Measurements from ENCODE around the gene UNC79.
"Not testable (repeated sequence)": the region's sequence is repeated elsewhere in the genome, so short reads cannot be mapped to it uniquely, and the experiment has no call there.

The UNC79 gene

DNA sequence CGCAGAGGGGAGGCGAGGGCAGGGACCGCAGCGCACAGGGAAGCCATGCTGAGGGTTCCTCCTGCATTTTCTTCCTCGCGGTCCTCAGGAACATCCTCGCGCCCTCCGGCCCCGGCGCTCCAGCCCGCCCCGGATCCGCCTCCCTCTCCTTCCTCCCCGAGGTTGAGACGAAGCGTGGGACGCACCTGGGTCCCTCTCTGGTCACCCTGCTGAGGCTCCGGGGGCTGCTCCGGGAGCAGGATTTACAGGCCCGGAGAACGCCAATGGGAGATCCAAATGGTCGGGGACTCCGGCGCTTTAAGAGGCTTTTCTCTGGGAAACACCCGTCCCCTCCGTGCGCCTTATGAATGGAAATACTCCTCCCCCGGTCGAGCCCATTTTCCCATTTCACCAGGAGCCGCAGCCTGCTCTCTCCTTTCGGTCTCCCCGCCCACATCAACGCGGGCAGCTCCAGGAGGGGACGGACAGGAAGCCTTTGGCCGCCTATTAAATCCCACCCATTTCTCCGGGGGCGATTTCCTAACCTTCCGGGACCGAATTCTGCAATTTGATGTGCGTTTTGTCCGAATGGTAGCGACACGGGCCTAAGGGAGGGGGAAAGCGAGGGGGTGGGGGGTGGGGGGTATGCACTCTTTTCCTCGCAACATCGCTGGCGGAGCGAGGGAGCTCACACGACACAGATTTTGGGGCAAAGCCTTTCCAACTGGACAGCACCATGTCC, at the start of gene UNC79:
TSS of gene UNC79 (plus strand) at position 625 of the 721 bp plus-strand sequence. CDS start at position 716, 91 bp downstream.
- no peak for DNase-seq (ENCODE audit: extremely low read depth in 1 of 2, low read depth in 1 of 2)

DNA sequence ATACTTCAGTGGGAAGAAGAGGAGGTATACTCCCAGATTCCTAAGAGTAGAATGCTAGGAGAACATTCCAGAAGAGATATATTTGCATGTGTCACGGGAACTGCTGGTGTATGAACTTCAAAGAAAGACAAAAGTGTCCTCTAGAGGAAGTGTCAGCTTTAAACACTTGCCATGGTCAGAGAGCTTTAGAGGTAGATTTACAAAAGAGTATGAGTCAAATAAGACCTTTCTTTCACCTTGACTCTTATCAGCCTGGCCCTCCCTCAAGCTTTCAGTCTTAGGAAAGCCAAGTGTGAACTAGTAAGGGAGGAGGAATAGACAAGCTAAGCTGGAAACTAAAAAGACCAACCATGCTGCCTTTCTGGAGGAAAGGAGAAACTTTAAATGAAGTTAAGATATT, 49.1 kb upstream of the UNC79 start:
- no peak for DNase-seq (ENCODE audit: extremely low read depth in 1 of 2, low read depth in 1 of 2)

DNA sequence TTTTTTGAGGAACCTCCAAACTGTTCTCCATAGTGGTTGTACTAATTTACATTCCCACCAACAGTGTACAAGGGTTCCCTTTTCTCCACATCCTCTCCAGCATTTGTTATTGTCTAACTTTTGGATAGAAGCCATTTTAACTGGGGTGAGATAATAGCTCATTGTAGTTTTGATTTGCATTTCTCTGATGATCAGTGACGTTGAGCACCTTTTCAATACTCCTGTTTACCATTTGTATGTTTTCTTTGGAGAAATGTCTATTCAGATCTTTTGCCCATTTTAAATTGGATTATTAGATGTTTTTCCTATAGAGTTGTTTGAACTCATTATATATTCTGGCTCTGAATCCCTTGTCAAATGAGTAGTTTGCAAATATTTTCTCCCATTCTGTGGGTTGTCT, 46.5 kb upstream of the UNC79 start:
- DNase-seq (ENCODE audit: extremely low read depth in 1 of 2, low read depth in 1 of 2), result not testable (repeated sequence)

DNA sequence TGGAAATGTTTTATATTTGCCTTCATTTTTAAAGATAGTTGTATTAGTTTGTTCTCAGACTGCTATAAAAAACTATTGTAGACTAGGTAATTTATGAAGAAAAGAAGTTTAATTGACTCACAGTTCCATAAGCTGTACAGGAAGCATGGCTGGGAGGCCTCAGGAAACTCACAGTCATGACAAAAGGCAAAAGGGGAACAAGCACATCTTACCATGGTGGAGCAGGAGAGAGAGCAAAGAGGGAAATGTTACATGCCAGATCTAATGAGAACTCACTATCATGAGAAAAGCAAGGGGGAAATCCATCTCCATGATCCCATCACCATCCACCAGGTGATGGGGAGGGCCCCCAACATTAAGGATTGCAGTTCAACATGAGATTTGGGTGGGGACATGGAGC, 35.5 kb upstream of the UNC79 start:
- DNase-seq (ENCODE audit: extremely low read depth in 1 of 2, low read depth in 1 of 2), result no peak

DNA sequence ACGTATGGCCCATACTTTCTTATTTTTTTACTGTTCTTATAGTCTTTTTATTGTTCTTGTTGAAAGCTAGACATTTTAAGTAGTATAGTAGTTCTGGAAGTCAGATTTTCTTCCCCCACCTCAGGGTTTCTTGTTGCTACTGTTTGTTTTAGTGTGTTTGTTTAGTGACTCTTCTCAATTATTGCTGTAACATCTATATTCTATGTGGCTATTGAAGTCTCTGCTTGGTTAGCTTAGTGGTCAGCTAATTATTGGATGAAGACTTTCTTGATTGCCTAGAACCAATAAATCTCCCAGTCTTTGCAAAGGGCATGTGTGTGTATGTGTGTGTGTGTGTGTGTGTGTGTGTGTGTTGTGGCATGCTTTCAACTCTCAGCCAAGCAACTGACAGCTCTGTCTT, 34.3 kb upstream of the UNC79 start:
- DNase-seq (ENCODE audit: extremely low read depth in 1 of 2, low read depth in 1 of 2), result no peak

DNA sequence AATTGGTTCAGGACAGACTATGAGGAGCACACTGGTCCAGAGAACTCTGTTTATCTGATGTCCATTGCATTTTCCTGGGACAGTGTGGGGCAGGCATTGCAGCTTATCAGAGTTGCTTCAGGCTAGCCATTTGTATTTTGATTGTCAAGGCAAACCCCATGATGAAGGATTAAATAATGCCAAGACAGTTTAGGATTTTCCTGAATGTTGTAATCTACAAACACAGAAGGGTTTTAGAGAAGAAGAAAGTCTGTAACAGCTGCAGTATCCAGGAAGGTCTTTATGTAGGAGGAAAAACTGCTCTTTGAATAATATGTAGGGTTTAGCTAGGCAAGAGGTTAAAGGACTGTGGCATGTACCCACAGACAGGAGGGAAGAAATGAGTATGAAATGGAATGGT, 32.2 kb upstream of the UNC79 start:
- DNase-seq (ENCODE audit: extremely low read depth in 1 of 2, low read depth in 1 of 2), result no peak

DNA sequence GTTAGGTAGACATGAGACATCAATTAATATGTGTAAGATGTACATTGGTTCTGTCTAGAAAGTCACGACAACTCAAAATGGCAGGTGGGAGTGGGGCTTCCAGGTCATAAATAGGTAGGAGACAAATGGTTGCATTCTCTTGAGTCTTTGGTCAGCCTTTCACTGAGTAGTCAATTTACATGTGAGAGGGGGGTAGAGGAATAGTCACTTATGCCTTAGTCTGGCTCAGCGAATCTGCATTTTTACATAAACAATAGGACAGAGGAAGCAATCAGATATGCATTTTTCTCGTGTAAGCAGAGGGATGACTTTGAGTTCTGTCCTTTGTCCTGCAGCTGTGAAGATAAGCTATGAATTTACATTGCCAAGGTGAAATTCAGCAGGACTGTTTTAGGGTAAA, 27.8 kb upstream of the UNC79 start:
- DNase-seq (ENCODE audit: extremely low read depth in 1 of 2, low read depth in 1 of 2), result no peak

DNA sequence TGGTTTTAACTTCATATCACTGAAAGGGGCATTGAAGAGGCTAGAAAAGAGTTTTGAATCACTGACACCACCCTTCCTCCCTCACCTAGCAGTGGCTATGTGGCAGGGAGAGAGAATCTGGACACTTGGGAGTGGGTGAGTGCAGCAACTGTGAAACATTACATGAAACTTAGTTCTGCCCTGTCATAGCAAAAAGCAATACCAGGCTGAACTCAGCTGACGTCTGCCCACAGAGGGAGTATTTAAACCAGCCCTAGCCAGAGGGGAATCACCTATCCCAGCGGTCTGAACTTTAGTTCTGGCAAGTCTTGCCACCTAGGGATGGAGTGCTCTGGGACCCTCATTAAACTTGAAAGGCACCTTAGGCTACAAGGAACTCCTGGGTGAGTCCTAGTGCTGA, 20.7 kb upstream of the UNC79 start:
- DNase-seq (ENCODE audit: extremely low read depth in 1 of 2, low read depth in 1 of 2), result no peak

DNA sequence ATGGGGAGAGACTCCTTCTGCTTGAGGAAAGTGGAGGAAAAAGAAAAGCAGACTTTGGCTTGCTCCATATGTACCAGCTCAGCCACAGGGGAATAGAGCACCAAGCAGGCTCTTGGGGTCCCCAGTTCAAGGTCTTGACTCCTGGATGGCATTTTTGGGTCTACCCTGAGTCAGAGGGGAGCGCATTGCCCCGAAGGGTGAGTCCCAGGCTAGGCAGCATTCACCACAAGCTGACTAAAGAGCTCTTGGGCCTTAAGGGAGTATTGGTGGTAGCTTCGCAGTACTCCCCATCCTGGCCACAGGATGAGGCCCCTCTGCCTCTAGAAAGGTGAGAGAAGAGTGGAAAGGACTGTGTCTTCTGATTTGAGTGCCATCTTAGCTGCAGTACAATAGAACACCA, 19.8 kb upstream of the UNC79 start:
- DNase-seq (ENCODE audit: extremely low read depth in 1 of 2, low read depth in 1 of 2), result no peak

DNA sequence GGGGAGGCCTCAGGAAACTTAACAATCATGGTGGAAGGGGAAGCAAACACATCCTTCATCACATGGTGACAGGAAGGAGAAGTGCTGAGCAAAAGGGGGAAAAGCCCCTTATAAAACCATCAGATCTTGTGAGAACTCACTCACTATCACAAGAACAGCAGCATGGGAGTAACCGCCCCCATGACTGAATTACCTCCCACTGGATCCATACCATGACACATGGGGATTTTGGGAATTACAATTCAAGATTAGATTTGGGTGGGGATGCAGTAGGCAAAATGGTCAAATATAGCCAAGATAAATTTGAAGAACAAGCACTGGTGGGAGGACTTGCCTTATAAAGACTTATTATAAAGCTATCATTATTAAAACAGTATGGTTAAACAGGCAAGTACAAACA, 5.6 kb upstream of the UNC79 start:
- not testable (repeated sequence) for DNase-seq (ENCODE audit: extremely low read depth in 1 of 2, low read depth in 1 of 2)

DNA sequence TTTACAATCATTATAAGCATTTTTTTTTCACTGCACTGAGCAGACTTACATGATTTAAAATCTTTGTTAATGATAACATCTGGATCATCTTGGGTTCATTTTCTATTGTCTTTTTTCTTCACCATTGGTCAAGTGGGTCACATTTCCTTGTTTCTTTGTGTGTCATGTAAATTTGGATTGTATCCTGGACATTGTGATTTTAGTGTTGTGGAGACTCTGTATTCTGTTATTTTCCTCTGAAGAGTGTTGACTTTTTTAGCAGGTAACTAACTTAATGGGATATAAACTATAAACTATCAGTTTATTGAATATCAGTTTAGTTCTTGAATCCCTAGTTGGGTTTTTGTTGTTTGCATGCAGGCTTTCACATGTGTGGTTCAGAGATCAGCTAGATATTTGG, 4.0 kb upstream of the UNC79 start:
- DNase-seq (ENCODE audit: extremely low read depth in 1 of 2, low read depth in 1 of 2), result no peak

DNA sequence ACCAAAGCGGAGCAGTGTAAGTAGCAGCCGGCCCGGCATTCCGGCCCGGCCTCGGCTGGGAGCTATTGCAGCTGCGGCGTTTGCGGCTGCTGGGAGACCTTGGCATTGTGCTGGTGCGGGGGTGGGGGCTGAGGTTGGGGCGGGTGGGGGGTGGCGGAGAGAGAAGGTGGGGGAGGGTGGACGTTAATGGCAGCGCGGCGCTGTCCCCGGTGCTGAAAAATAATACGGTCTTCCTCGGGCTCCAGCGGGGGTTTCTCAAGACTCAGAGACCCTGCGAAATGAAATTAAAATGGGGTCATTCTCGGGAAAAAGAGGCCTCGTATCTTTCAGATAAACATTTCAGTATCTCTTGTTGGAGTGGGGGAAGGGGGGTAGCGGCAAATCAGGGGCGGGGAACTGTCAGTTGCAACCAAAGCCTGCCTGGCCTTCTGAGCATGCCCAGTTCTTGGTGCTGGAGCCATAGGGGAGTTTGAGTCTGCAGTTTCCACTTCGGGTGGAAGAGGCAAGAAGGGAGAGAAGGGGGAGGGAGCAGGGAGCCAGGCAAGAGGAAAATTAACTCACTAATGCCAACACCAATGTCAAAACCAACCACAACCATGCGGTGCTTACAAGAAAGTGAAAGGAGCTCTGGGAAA, 414 bp downstream of the UNC79 start:
- no peak for DNase-seq (ENCODE audit: extremely low read depth in 1 of 2, low read depth in 1 of 2)

DNA sequence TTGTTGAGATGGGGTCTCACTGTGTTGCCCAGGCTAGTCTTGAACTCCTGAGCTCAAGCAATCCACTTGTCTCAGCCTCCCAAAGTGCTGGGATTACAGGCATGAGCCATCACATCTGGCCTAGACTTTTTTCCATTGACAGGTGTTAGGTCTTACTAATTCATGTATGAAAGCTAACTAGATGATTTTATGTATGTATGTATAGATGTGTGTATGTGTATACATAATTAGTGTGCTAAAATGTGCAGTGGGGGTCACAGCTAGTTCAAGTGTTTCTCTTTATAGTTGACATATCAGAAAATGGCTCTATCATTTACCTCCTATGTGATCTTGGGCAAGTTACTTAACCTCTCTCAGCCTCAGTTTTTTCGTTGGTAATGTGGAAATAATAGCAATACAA, 23.5 kb downstream of the UNC79 start:
- DNase-seq (ENCODE audit: extremely low read depth in 1 of 2, low read depth in 1 of 2), result no peak

DNA sequence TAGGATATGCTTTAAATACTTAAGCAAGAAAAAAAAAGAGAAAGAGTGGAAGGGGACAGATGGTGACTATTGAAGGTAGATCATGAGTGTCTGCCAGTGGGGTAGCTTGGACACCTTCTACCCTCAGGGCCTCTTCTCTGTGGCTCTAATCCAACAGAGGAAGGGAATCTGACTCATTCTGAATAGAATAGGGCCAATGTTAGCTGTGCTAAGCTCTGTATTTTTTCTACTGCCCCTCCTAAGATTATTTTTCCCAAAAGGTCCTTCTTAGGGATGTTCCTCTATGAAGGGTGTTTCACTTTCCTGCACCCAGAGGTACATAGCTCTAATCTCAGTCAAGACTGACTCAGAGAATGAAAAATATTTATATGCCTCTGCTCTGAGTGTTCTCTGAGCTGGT, 25.6 kb downstream of the UNC79 start:
- DNase-seq (ENCODE audit: extremely low read depth in 1 of 2, low read depth in 1 of 2), result no peak

DNA sequence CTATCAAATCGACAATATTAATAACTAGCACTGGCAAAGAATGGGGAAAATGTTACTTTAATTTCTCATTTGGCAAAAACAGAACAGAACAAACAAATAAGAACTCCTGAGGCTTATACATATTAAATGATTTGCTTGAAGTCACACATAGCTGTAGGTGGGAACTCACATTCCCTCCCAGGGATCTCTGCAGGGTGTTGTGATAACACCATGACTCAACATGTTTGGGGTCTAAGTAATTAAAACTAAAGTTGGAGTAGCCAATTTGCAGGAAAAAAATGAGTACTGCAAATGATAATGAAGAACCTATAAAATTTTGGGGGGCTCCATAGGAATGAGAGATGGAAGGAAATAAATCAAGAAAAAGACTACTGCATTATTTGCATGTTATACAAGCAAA, 27.5 kb downstream of the UNC79 start:
- DNase-seq (ENCODE audit: extremely low read depth in 1 of 2, low read depth in 1 of 2), result no peak

DNA sequence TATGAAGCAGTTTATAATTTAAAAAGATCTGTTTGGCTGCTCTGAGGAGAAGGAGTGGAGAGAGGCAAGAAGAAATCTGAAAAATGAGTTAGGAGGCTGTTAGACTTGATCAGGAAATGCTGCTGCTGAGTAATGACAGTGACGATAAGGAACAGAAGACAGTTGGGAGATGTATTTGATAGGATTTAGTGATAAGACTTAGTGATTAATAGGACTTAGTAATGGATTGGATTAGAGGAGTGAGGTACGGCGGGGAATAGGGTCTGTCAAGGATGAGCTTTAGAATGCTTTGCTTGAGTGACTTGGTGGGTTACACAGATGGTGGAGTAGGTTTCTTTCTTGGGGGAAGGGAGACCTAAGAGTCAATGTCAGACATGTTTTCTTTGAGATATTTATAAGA, 31.7 kb downstream of the UNC79 start:
- DNase-seq (ENCODE audit: extremely low read depth in 1 of 2, low read depth in 1 of 2), result no peak

DNA sequence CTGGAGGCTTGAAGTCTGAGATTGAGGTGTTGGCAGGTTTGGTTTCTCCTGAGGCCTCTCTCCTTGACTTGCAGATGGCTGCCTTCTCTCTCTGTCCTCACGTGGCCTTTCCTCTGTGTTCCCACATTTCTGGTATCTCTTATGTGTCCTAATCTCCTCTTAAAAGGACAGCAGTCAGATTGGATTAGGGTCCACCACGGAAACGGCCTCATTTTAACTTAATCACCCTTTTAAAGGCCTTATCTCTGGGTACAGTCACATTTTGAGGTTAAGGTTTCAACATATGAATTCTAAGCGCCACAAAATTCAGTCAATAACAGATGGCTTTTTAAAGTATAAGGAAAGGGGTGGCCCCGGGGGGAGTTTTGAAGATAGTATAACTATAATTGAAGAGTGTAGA, 33.5 kb downstream of the UNC79 start:
- DNase-seq (ENCODE audit: extremely low read depth in 1 of 2, low read depth in 1 of 2), result no peak

DNA sequence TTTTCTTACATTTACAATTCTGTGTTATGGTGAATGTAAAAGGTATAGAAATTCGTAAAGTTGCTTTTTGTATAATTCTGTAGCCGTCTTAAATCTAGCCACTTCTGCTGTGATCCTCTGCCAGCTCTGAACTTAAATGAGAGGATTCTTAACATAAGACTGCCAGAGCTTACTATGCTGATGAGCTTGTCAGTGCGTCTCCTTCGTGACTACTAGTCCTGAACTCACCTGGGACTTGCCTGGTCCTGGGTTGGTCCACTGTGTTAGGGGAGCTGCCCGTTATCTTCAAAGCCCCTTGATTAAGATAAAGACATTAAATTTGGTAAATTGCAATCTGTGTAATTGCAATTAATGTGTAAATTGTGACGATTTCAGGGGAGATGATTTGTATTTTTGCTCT, 44.7 kb downstream of the UNC79 start:
- DNase-seq (ENCODE audit: extremely low read depth in 1 of 2, low read depth in 1 of 2), result no peak

DNA sequence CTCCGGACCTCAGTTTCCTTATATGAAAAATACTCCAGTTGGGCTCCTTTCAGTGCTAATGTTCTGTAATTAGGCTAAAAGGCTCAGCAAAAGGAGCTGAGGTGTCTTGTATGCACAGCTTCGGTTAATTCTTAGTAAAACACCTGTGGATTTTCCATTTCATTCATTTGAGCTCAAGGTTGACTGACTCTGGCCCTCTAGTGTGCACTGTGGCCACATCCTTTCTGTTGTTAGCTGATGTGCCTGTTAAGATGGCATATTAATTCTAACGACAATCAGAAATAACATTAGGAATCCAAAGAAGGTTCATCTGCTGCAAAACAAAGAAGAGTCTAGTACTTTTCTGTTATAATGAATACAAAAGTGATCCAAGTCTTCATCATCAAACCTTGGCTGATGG, 45.6 kb downstream of the UNC79 start:
- no peak for DNase-seq (ENCODE audit: extremely low read depth in 1 of 2, low read depth in 1 of 2)

DNA sequence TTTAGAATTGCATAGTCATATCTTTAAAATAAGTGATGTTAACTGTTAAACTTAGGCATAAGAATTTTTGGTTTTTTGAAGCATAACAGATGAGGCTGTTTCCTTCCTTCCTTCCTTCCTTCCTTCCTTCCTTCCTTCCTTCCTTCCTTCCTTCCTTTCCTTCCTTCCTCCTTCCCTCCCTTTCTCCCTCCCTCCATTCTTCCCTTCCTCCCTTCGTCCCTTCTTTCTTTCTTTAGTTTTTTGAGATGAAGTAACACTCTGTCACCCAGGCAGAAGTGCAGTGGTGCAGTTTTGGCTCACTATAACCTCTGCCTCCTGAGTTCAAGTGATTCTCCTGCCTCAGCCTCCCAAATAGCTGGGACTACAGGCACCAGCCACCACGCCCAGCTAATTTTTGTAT, 48.3 kb downstream of the UNC79 start:
- DNase-seq (ENCODE audit: extremely low read depth in 1 of 2, low read depth in 1 of 2), result not testable (repeated sequence)

DNA sequence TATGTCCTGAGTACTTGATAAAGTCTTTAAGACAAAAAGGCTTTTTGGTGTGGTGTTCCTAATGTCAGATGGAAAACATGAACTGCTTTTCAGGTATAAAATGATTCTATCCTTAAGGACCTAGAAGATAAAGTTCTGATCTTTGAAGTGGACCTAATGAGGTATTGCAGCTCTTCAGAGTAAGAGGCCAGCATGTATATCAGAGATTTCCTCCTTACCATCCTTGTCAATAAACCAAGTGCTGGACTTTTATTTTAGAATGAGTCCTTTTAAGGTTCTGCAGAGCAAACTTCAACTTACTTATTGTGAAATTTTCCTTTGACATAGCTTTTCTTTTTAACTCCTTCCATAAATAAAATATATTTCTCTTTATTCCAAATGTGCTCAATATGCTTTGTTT, 50.1 kb downstream of the UNC79 start:
- DNase-seq (ENCODE audit: extremely low read depth in 1 of 2, low read depth in 1 of 2), result no peak

DNA sequence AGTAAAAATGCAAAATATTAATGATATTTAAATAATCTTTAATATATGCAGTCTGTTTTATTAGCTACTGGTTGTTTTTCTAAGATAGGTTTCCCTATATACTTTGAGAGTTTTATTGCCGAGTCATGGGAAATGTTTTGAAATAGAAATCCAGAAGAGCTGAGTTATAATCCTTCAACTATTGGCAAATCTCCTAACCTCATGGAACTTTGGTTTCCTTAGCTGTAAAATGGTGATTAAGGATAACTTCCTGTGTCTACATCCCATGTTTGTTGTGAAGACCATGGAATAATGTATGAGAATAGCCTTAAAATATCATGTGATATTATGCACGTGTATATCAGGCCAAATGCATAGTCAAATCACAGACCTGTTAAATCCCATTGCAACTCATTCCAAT, 51.0 kb downstream of the UNC79 start:
- DNase-seq (ENCODE audit: extremely low read depth in 1 of 2, low read depth in 1 of 2), result no peak

DNA sequence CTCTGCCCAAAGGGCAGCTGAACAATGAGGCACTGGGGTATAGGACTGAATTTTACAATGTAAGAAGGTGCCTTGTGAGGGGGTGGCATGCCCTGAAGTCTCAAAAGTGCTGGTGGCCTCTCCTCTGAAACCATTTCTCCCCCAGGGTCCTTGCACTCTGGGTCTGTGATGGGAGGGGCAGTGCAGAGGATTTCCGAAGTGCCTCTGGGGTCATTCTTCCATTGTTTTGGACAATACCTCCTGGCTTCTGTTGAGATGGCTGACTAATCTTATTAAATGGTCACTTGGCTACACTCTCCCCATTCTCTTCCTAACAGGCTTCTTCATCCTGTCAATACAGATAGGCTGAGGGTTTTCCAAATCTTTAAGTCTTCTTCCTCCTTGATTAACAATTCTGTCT, 59.3 kb downstream of the UNC79 start:
- no peak for DNase-seq (ENCODE audit: extremely low read depth in 1 of 2, low read depth in 1 of 2)

All from activated CD8-positive, alpha-beta memory T cell treated with anti-CD3 and anti-CD28 coated beads for 1 hour (primary cell).